Activated T-helper 17 cell treated with anti-CD3 and anti-CD28 coated beads, Interleukin-2, amount 50 U/mL, for 72 hours (primary cell): ENCODE results near the gene PNPLA2. TPM values are rescaled to one million over a fixed set of nuclear protein-coding genes. Genes with fewer than 3 reads are reported as not detected.

Experiments
- ATAC-seq: fragments of 150-1000 bp; cut with Tn5 transposase; replicated peaks from 2 replicates; pipeline ENCODE4 v1.10.0; 2021; ENCODE audit warnings: mild to moderate bottlenecking, moderate library complexity
- H3K27ac Mint-ChIP-seq: one replicate; pipeline ENCODE4 v1.8.0; 2022; ENCODE audit warnings: mixed read lengths
- H3K27me3 Mint-ChIP-seq: one replicate; pipeline ENCODE4 v1.8.0; 2022; ENCODE audit warnings: mixed read lengths
- H3K36me3 Mint-ChIP-seq: one replicate; pipeline ENCODE4 v1.8.0; 2022; ENCODE audit warnings: low read depth, mild to moderate bottlenecking, mixed read lengths
- H3K4me1 Mint-ChIP-seq: one replicate; pipeline ENCODE4 v1.8.0; 2022; ENCODE audit warnings: mixed read lengths
- H3K4me3 Mint-ChIP-seq: one replicate; pipeline ENCODE4 v1.8.0; 2022; ENCODE audit warnings: mild to moderate bottlenecking, mixed read lengths
- H3K9me3 Mint-ChIP-seq: one replicate; pipeline ENCODE4 v1.8.0; 2022; ENCODE audit warnings: mixed read lengths
- total RNA-seq, 2 donors: library from RNA; stranded (reverse); gene quantifications; one replicate each; pipeline ENCODE4 v1.2.3, GENCODE V29; 2022

The PNPLA2 gene
- total RNA-seq, 2 donors from 2014 or later, result 36.8 to 39.3 TPM

- Mint-ChIP-seq H3K36me3 (peaks cover 16% of the 10 kb centered on the region), H3K27me3 (peaks cover 4% of the 10 kb centered on the region), H3K27ac (no peak overlapping the region), H3K4me1 (peaks cover 6% of the 10 kb centered on the region), H3K4me3 (peak overlapping the region; percentile 64), H3K9me3 (no peaks in the 10 kb centered on the region)
- ATAC-seq, result no peak
Observed at GRCh38 chr11:826227-826621, 7.5 kb downstream of the PNPLA2 start.

- H3K27me3 Mint-ChIP-seq, result peaks cover 7% of the 10 kb centered on the region
- H3K27ac Mint-ChIP-seq, result no peak overlapping the region
Observed at GRCh38 chr11:826836-827145, 8.1 kb downstream of the PNPLA2 start.

GRCh38 chr11:827146-827896, 8.6 kb downstream of the PNPLA2 start:
- H3K27me3 Mint-ChIP-seq, result peaks cover 7% of the 10 kb centered on the region
- H3K9me3 Mint-ChIP-seq, result no peaks in the 10 kb centered on the region
- peak; percentile 46 for ATAC-seq
- H3K27ac Mint-ChIP-seq, result no peak overlapping the region
- H3K4me1 Mint-ChIP-seq, result peaks cover 6% of the 10 kb centered on the region
- peaks cover 16% of the 10 kb centered on the region for H3K36me3 Mint-ChIP-seq
- peak overlapping the region; percentile 65 for H3K4me3 Mint-ChIP-seq

More at GRCh38 chr11:826836-827145, 8.1 kb downstream of the PNPLA2 start:
- Mint-ChIP-seq H3K4me3 (peak overlapping the region; percentile 64), H3K9me3 (no peaks in the 10 kb centered on the region), H3K4me1 (peaks cover 6% of the 10 kb centered on the region), H3K36me3 (peaks cover 16% of the 10 kb centered on the region)
- ATAC-seq, result no peak

- H3K36me3 Mint-ChIP-seq, result peaks cover 16% of the 10 kb centered on the region
- ATAC-seq, result no peak
- H3K9me3 Mint-ChIP-seq, result no peaks in the 10 kb centered on the region
- H3K27ac Mint-ChIP-seq, result no peak within 1 kb of the TSS
- H3K4me1 Mint-ChIP-seq, result peaks cover 6% of the 10 kb centered on the region
- peak within 1 kb of the TSS; percentile 65 for H3K4me3 Mint-ChIP-seq
- H3K27me3 Mint-ChIP-seq, result peaks cover 7% of the 10 kb centered on the region
Observed at GRCh38 chr11:827897-828192, 9.1 kb downstream of the PNPLA2 start, which contains the start of gene CRACR2B. TSS of gene CRACR2B (plus strand) at chr11:827919. CDS start at chr11:828608, 689 bp downstream.

GRCh38 chr11:828506-829175, 9.9 kb downstream of the PNPLA2 start:
- H3K27me3 Mint-ChIP-seq, result peaks cover 7% of the 10 kb centered on the region
- no peaks in the 10 kb centered on the region for H3K9me3 Mint-ChIP-seq
- no peak for ATAC-seq
- H3K36me3 Mint-ChIP-seq, result peaks cover 11% of the 10 kb centered on the region
- H3K4me3 Mint-ChIP-seq, result peak overlapping the region; percentile 65
- peaks cover 6% of the 10 kb centered on the region for H3K4me1 Mint-ChIP-seq
- H3K27ac Mint-ChIP-seq, result no peak overlapping the region

GRCh38 chr11:829176-829846, 10.6 kb downstream of the PNPLA2 start:
- Mint-ChIP-seq H3K4me3 (peak overlapping the region; percentile 43), H3K9me3 (no peaks in the 10 kb centered on the region), H3K27ac (no peak overlapping the region), H3K4me1 (peaks cover 10% of the 10 kb centered on the region), H3K27me3 (peaks cover 7% of the 10 kb centered on the region), H3K36me3 (peaks cover 11% of the 10 kb centered on the region)
- ATAC-seq, result no peak

GRCh38 chr11:829847-830294, 11.2 kb downstream of the PNPLA2 start:
- no peak overlapping the region for H3K27ac Mint-ChIP-seq

GRCh38 chr11:830295-831117, 11.8 kb downstream of the PNPLA2 start:
- Mint-ChIP-seq H3K36me3 (peaks cover under 1% of the 10 kb centered on the region), H3K4me3 (peak overlapping the region; percentile 43), H3K27me3 (peaks cover 7% of the 10 kb centered on the region), H3K27ac (no peak overlapping the region), H3K9me3 (no peaks in the 10 kb centered on the region), H3K4me1 (peaks cover 10% of the 10 kb centered on the region)
- ATAC-seq, result peak; percentile 40

More at GRCh38 chr11:829847-830294, 11.2 kb downstream of the PNPLA2 start:
- Mint-ChIP-seq H3K36me3 (peaks cover 7% of the 10 kb centered on the region), H3K4me1 (peaks cover 10% of the 10 kb centered on the region), H3K27me3 (peaks cover 7% of the 10 kb centered on the region), H3K4me3 (peak overlapping the region; percentile 43), H3K9me3 (no peaks in the 10 kb centered on the region)
- no peak for ATAC-seq

- Mint-ChIP-seq H3K27me3 (peaks cover 7% of the 10 kb centered on the region), H3K9me3 (no peaks in the 10 kb centered on the region), H3K36me3 (no peaks in the 10 kb centered on the region), H3K4me3 (peak overlapping the region; percentile 43), H3K4me1 (peaks cover 10% of the 10 kb centered on the region), H3K27ac (no peak overlapping the region)
- ATAC-seq, result no peak
Observed at GRCh38 chr11:831118-831864, 12.6 kb downstream of the PNPLA2 start.

- Mint-ChIP-seq H3K27ac (no peak overlapping the region), H3K4me1 (peaks cover 10% of the 10 kb centered on the region)
Observed at GRCh38 chr11:831961-832528, 13.3 kb downstream of the PNPLA2 start.

GRCh38 chr11:832529-833113, 13.9 kb downstream of the PNPLA2 start, which contains the start of gene CD151:
TSS of gene CD151 (plus strand) at chr11:832952. CDS start at chr11:836070, 3,118 bp downstream.
- Mint-ChIP-seq H3K27ac (no peak within 1 kb of the TSS), H3K4me1 (peaks cover 8% of the 10 kb centered on the region), H3K27me3 (peaks cover 5% of the 10 kb centered on the region), H3K9me3 (no peaks in the 10 kb centered on the region), H3K4me3 (peak within 1 kb of the TSS; percentile 78), H3K36me3 (no peaks in the 10 kb centered on the region)
- ATAC-seq, result peak; percentile 79

More at GRCh38 chr11:831961-832528, 13.3 kb downstream of the PNPLA2 start:
- no peaks in the 10 kb centered on the region for H3K9me3 Mint-ChIP-seq
- peaks cover 7% of the 10 kb centered on the region for H3K27me3 Mint-ChIP-seq
- H3K4me3 Mint-ChIP-seq, result peak overlapping the region; percentile 43
- no peak for ATAC-seq
- no peaks in the 10 kb centered on the region for H3K36me3 Mint-ChIP-seq

GRCh38 chr11:833114-833791, 14.5 kb downstream of the PNPLA2 start:
- peak; percentile 52 for ATAC-seq
- H3K36me3 Mint-ChIP-seq, result no peaks in the 10 kb centered on the region
- H3K27ac Mint-ChIP-seq, result no peak overlapping the region
- H3K4me1 Mint-ChIP-seq, result peaks cover 5% of the 10 kb centered on the region
- H3K27me3 Mint-ChIP-seq, result peaks cover 3% of the 10 kb centered on the region
- H3K9me3 Mint-ChIP-seq, result no peaks in the 10 kb centered on the region
- peak overlapping the region; percentile 78 for H3K4me3 Mint-ChIP-seq
